Measurements from ENCODE around the gene SPDYE2.
"Not testable (repeated sequence)": the region's sequence is repeated elsewhere in the genome, so short reads cannot be mapped to it uniquely, and the experiment has no call there.

Gene SPDYE2

DNA sequence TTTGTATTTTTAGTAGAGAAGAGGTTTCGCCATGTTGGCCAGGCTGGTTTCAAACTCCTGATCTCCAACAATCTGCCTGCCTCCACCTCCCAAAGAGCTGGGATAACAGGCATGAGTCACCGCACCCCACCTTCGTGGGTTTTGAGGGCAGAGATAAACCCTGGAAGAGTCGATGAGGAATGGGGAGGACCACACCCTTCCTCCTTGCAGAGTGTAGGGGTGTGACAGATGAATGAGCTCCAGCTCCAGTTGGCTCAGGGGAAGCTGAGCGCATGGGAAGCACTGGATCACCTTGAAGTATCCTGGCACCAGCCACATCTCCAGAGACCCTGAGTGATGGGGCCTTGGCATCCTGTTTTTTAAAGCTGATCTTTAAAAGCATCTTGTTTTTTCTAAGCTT, 32.5 kb downstream of the SPDYE2 start:
- not testable (repeated sequence) for H2AK5ac ChIP-seq (ENCODE audit: low read depth, low read length); H3K27me3 ChIP-seq (ENCODE audit: control insufficient read depth in 3 of 3, insufficient read depth in 3 of 3, low read depth in 1 of 3, low read length in 3 of 3); H3K23ac ChIP-seq (ENCODE audit: low read depth, low read length, poor library complexity); H4K8ac ChIP-seq (ENCODE audit: low read depth, low read length); H3K14ac ChIP-seq (ENCODE audit: low read length); H3K36me3 ChIP-seq (replicated peaks in 1 of 2; ENCODE audit: control insufficient read depth in 2 of 2, insufficient read depth in 2 of 2, low read length in 2 of 2); H4K91ac ChIP-seq (ENCODE audit: low read depth, low read length, poor library complexity); H2BK5ac ChIP-seq (ENCODE audit: low read length); H3K4me2 ChIP-seq (ENCODE audit: insufficient read depth, low read length, poor library complexity, severe bottlenecking); H2BK12ac ChIP-seq (ENCODE audit: low read length); H3K18ac ChIP-seq (ENCODE audit: low read length); H2AFZ ChIP-seq (ENCODE audit: low read length); H3K4me1 ChIP-seq (ENCODE audit: control insufficient read depth in 2 of 2, insufficient read depth in 1 of 2, low read depth in 1 of 2, low read length in 2 of 2); H2BK120ac ChIP-seq (ENCODE audit: low read depth, low read length); H2BK15ac ChIP-seq (ENCODE audit: low read length); H3K4me3 ChIP-seq (ENCODE audit: low read length in 2 of 2); H3K27ac ChIP-seq (replicated peaks; ENCODE audit: low read length); H3K4ac ChIP-seq (ENCODE audit: low read length); H3K9me3 ChIP-seq (replicated peaks in 1 of 2; ENCODE audit: control insufficient read depth in 2 of 2, insufficient read depth in 1 of 2, low read depth in 1 of 2, low read length in 2 of 2); DNase-seq (ENCODE audit: low spot score); H3K9ac ChIP-seq (ENCODE audit: low read depth, low read length, poor library complexity); H3K79me1 ChIP-seq (ENCODE audit: low read depth, low read length)
- no CpG with 5 or more reads among the region's 5 CpGs for WGBS, 2 donors (ENCODE audit: extremely low coverage in 2 of 2, insufficient read length in 2 of 2, insufficient replicate concordance in 1 of 2)

- not testable (repeated sequence) for H2AK5ac ChIP-seq (ENCODE audit: low read depth, low read length); H3K9me3 ChIP-seq (replicated peaks in 1 of 2; ENCODE audit: control insufficient read depth in 2 of 2, insufficient read depth in 1 of 2, low read depth in 1 of 2, low read length in 2 of 2); H3K4me3 ChIP-seq (ENCODE audit: low read length in 2 of 2); H2BK15ac ChIP-seq (ENCODE audit: low read length); H3K18ac ChIP-seq (ENCODE audit: low read length); H4K91ac ChIP-seq (ENCODE audit: low read depth, low read length, poor library complexity); H3K27ac ChIP-seq (replicated peaks; ENCODE audit: low read length); H3K36me3 ChIP-seq (replicated peaks in 1 of 2; ENCODE audit: control insufficient read depth in 2 of 2, insufficient read depth in 2 of 2, low read length in 2 of 2); H4K8ac ChIP-seq (ENCODE audit: low read depth, low read length); H2AFZ ChIP-seq (ENCODE audit: low read length); H3K4me2 ChIP-seq (ENCODE audit: insufficient read depth, low read length, poor library complexity, severe bottlenecking); H2BK5ac ChIP-seq (ENCODE audit: low read length); DNase-seq (ENCODE audit: low spot score); H3K4me1 ChIP-seq (ENCODE audit: control insufficient read depth in 2 of 2, insufficient read depth in 1 of 2, low read depth in 1 of 2, low read length in 2 of 2); H2BK120ac ChIP-seq (ENCODE audit: low read depth, low read length); H3K9ac ChIP-seq (ENCODE audit: low read depth, low read length, poor library complexity); H3K14ac ChIP-seq (ENCODE audit: low read length); H3K79me1 ChIP-seq (ENCODE audit: low read depth, low read length); H2BK12ac ChIP-seq (ENCODE audit: low read length); H3K4ac ChIP-seq (ENCODE audit: low read length); H3K23ac ChIP-seq (ENCODE audit: low read depth, low read length, poor library complexity); H3K27me3 ChIP-seq (ENCODE audit: control insufficient read depth in 3 of 3, insufficient read depth in 3 of 3, low read depth in 1 of 3, low read length in 3 of 3)
- no CpG with 5 or more reads among the region's 9 CpGs for WGBS, 2 donors (ENCODE audit: extremely low coverage in 2 of 2, insufficient read length in 2 of 2, insufficient replicate concordance in 1 of 2)
These were observed 38.8 kb downstream of the SPDYE2 start for GRCh38 chr7:102589857-102590256.

DNA sequence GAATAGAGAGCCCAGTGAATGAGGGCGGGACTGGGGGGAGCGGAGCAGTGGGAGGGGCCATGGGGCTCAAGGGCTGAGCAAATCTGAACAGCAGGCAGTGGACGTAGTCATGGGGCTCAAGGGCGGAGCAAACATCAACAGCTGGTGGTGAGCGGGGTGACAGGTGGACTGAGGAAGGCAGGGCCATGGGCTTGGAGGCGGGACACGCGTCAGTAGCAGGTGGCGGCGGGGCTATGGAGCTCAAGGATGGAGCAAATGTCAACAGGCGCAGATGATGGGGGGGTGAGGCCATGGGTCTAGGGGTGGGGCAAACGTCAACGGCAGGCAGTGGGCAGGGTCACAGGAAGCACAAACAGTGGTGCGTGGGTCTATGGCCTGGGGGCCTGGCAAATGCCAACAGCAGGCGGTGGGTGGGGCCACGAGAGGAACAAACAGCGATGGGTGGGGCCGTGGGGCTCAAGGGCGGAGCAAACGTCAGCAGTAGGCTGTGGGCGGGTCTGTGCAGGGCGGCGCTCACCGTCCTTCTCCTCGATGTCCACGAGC, 41.5 kb downstream of the SPDYE2 start:
- not testable (repeated sequence) for DNase-seq (ENCODE audit: low spot score); H3K4me1 ChIP-seq (ENCODE audit: control insufficient read depth in 2 of 2, insufficient read depth in 1 of 2, low read depth in 1 of 2, low read length in 2 of 2); H3K4me3 ChIP-seq (ENCODE audit: low read length in 2 of 2); H3K79me1 ChIP-seq (ENCODE audit: low read depth, low read length); H3K27me3 ChIP-seq (ENCODE audit: control insufficient read depth in 3 of 3, insufficient read depth in 3 of 3, low read depth in 1 of 3, low read length in 3 of 3); H4K91ac ChIP-seq (ENCODE audit: low read depth, low read length, poor library complexity); H3K9me3 ChIP-seq (replicated peaks in 1 of 2; ENCODE audit: control insufficient read depth in 2 of 2, insufficient read depth in 1 of 2, low read depth in 1 of 2, low read length in 2 of 2); H3K4me2 ChIP-seq (ENCODE audit: insufficient read depth, low read length, poor library complexity, severe bottlenecking); H3K23ac ChIP-seq (ENCODE audit: low read depth, low read length, poor library complexity); H3K14ac ChIP-seq (ENCODE audit: low read length); H2BK120ac ChIP-seq (ENCODE audit: low read depth, low read length); H3K4ac ChIP-seq (ENCODE audit: low read length); H2AFZ ChIP-seq (ENCODE audit: low read length); H2AK5ac ChIP-seq (ENCODE audit: low read depth, low read length); H3K36me3 ChIP-seq (replicated peaks in 1 of 2; ENCODE audit: control insufficient read depth in 2 of 2, insufficient read depth in 2 of 2, low read length in 2 of 2); H2BK5ac ChIP-seq (ENCODE audit: low read length); H3K9ac ChIP-seq (ENCODE audit: low read depth, low read length, poor library complexity); H4K8ac ChIP-seq (ENCODE audit: low read depth, low read length); H3K27ac ChIP-seq (replicated peaks; ENCODE audit: low read length); H2BK12ac ChIP-seq (ENCODE audit: low read length); H3K18ac ChIP-seq (ENCODE audit: low read length); H2BK15ac ChIP-seq (ENCODE audit: low read length)
- WGBS, 2 donors (ENCODE audit: extremely low coverage in 2 of 2, insufficient read length in 2 of 2, insufficient replicate concordance in 1 of 2) = no CpG with 5 or more reads among the region's 26 CpGs

- H3K27me3 ChIP-seq (ENCODE audit: control insufficient read depth in 3 of 3, insufficient read depth in 3 of 3, low read depth in 1 of 3, low read length in 3 of 3); H3K36me3 ChIP-seq (replicated peaks in 1 of 2; ENCODE audit: control insufficient read depth in 2 of 2, insufficient read depth in 2 of 2, low read length in 2 of 2); H4K8ac ChIP-seq (ENCODE audit: low read depth, low read length); H2BK120ac ChIP-seq (ENCODE audit: low read depth, low read length); H3K9me3 ChIP-seq (replicated peaks in 1 of 2; ENCODE audit: control insufficient read depth in 2 of 2, insufficient read depth in 1 of 2, low read depth in 1 of 2, low read length in 2 of 2); H2BK5ac ChIP-seq (ENCODE audit: low read length); H3K18ac ChIP-seq (ENCODE audit: low read length); H3K9ac ChIP-seq (ENCODE audit: low read depth, low read length, poor library complexity); H3K79me1 ChIP-seq (ENCODE audit: low read depth, low read length); H3K27ac ChIP-seq (replicated peaks; ENCODE audit: low read length); H2BK15ac ChIP-seq (ENCODE audit: low read length); H3K14ac ChIP-seq (ENCODE audit: low read length); H2BK12ac ChIP-seq (ENCODE audit: low read length); DNase-seq (ENCODE audit: low spot score); H3K4me2 ChIP-seq (ENCODE audit: insufficient read depth, low read length, poor library complexity, severe bottlenecking); H4K91ac ChIP-seq (ENCODE audit: low read depth, low read length, poor library complexity); H3K4me1 ChIP-seq (ENCODE audit: control insufficient read depth in 2 of 2, insufficient read depth in 1 of 2, low read depth in 1 of 2, low read length in 2 of 2); H3K4me3 ChIP-seq (ENCODE audit: low read length in 2 of 2); H3K4ac ChIP-seq (ENCODE audit: low read length); H3K23ac ChIP-seq (ENCODE audit: low read depth, low read length, poor library complexity); H2AK5ac ChIP-seq (ENCODE audit: low read depth, low read length); H2AFZ ChIP-seq (ENCODE audit: low read length): not testable (repeated sequence)
- WGBS, 2 donors (ENCODE audit: extremely low coverage in 2 of 2, insufficient read length in 2 of 2, insufficient replicate concordance in 1 of 2) = no CpG with 5 or more reads among the region's 68 CpGs
These were observed 42.8 kb downstream of the SPDYE2 start for GRCh38 chr7:102593637-102594334.
